ENCODE data around the gene LPCAT1.

DNA sequence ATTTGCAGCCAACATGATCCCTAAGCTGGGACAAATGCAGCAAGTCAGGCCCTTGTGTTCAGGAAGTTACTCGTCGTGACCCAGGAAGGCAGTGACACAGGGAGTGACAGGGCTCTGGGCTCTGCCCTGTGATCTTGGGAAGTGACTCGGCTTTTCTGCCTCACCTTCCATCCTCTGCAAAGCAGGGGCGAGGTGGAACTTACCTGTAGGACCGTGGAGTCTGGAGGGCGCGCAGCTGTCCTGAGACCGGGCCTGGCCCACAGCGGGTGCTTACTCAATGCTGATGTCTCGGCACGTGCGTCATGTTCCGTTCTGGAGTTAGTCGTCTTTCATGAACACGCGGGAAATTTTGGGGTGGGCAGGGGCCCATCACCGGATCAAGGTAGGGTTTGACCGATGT, 22.8 kb upstream of the LPCAT1 start:
- TF ChIP-seq, protein P1, sequence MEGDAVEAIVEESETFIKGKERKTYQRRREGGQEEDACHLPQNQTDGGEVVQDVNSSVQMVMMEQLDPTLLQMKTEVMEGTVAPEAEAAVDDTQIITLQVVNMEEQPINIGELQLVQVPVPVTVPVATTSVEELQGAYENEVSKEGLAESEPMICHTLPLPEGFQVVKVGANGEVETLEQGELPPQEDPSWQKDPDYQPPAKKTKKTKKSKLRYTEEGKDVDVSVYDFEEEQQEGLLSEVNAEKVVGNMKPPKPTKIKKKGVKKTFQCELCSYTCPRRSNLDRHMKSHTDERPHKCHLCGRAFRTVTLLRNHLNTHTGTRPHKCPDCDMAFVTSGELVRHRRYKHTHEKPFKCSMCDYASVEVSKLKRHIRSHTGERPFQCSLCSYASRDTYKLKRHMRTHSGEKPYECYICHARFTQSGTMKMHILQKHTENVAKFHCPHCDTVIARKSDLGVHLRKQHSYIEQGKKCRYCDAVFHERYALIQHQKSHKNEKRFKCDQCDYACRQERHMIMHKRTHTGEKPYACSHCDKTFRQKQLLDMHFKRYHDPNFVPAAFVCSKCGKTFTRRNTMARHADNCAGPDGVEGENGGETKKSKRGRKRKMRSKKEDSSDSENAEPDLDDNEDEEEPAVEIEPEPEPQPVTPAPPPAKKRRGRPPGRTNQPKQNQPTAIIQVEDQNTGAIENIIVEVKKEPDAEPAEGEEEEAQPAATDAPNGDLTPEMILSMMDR (conservative IDR thresholded peaks at IDR 0.05), result no peak
- TF ChIP-seq ZFX (IDR thresholded peaks at IDR 0.05), result no peak

Data from C4-2B (cell line).